ENCODE measurements around the gene CASKIN1.

- TF ChIP-seq YY1 (IDR thresholded peaks at IDR 0.05; ENCODE audit: insufficient read depth, insufficient read length) (no peak), SUZ12 (IDR thresholded peaks at IDR 0.05; ENCODE audit: extremely low read depth, insufficient read depth, insufficient read length) (no peak)
Observed at GRCh38 chr16:2180962-2181923, 15.2 kb downstream of the CASKIN1 start.

Measured in NT2/D1 (cell line).